Measurements from ENCODE around the gene RNF168. TPM values are rescaled to one million over a fixed set of nuclear protein-coding genes. Genes with fewer than 3 reads are reported as not detected.
"Not testable (repeated sequence)": the region's sequence is repeated elsewhere in the genome, so short reads cannot be mapped to it uniquely, and the experiment has no call there.

Gene RNF168
- 35.4 and 42.8 TPM in 2 replicates for total RNA-seq (2014; rRNA removed; shearing (Covaris generic); ENCODE audit: low replicate concordance)

GRCh38 chr3:196503196-196504076 lies at the start of gene RNF168:
Gene RNF168, minus strand, starts transcription at chr3:196503768. Its CDS starts 595 bp downstream, at chr3:196503173.
- peak within 1 kb of the TSS; percentile 92 for H3K27ac ChIP-seq (ENCODE audit: low read length)
- no peaks in the 10 kb centered on the region; the same call in 1 of the 2 replicates for H3K27me3 ChIP-seq (ENCODE audit: low read length)
- DNase-seq = peak; percentile 100
- peak within 1 kb of the TSS; percentile 96 for H3K4me2 ChIP-seq (ENCODE audit: low read depth, low read length, poor library complexity, severe bottlenecking)
- peak within 1 kb of the TSS; percentile 91 for H3K9ac ChIP-seq (ENCODE audit: low read length)
- H4K20me1 ChIP-seq (ENCODE audit: insufficient read depth, low read depth, low read length) = peaks cover 20% of the 10 kb centered on the region
- H3K9me3 ChIP-seq (ENCODE audit: low read length) = peaks cover 4% of the 10 kb centered on the region; the same call in 1 of the 2 replicates
- H3K36me3 ChIP-seq (ENCODE audit: insufficient read depth, low read length) = peaks cover 20% of the 10 kb centered on the region
- peak within 1 kb of the TSS; percentile 84 for H3K4me3 ChIP-seq (ENCODE audit: low read length)
- H3K9me2 ChIP-seq (replicated peaks; ENCODE audit: insufficient read depth, low read length) = no peaks in the 10 kb centered on the region
- peak within 1 kb of the TSS; percentile 71 for H2AFZ ChIP-seq (ENCODE audit: low read length)
- H3K4me1 ChIP-seq (ENCODE audit: low read length) = peaks cover 24% of the 10 kb centered on the region
- H3K79me2 ChIP-seq (ENCODE audit: low read length) = peaks cover 48% of the 10 kb centered on the region

- no peak overlapping the region for H3K4me2 ChIP-seq (ENCODE audit: low read depth, low read length, poor library complexity, severe bottlenecking)
- no peak for DNase-seq
- H4K20me1 ChIP-seq (ENCODE audit: insufficient read depth, low read depth, low read length) = no peaks in the 10 kb centered on the region
- no peak overlapping the region for H3K4me3 ChIP-seq (ENCODE audit: low read length)
- H3K79me2 ChIP-seq (ENCODE audit: low read length) = no peaks in the 10 kb centered on the region
- no peak overlapping the region for H3K9ac ChIP-seq (ENCODE audit: low read length)
- no peaks in the 10 kb centered on the region for H3K9me2 ChIP-seq (replicated peaks; ENCODE audit: insufficient read depth, low read length)
- H3K27me3 ChIP-seq (ENCODE audit: low read length) = no peaks in the 10 kb centered on the region
- H2AFZ ChIP-seq (ENCODE audit: low read length) = no peak overlapping the region
- peaks cover 15% of the 10 kb centered on the region for H3K4me1 ChIP-seq (ENCODE audit: low read length)
- H3K9me3 ChIP-seq (ENCODE audit: low read length) = no peaks in the 10 kb centered on the region; the same call in 1 of the 2 replicates
- no peaks in the 10 kb centered on the region for H3K36me3 ChIP-seq (ENCODE audit: insufficient read depth, low read length)
- H3K27ac ChIP-seq (ENCODE audit: low read length) = no peak overlapping the region
Measured at GRCh38 chr3:196552253-196552652, 48.7 kb upstream of the RNF168 start.

- not testable (repeated sequence) for H3K9ac ChIP-seq (ENCODE audit: low read length); H3K36me3 ChIP-seq (ENCODE audit: insufficient read depth, low read length); H3K27me3 ChIP-seq (ENCODE audit: low read length); H2AFZ ChIP-seq (ENCODE audit: low read length); H3K9me2 ChIP-seq (replicated peaks; ENCODE audit: insufficient read depth, low read length); H4K20me1 ChIP-seq (ENCODE audit: insufficient read depth, low read depth, low read length); DNase-seq; H3K27ac ChIP-seq (ENCODE audit: low read length); H3K4me3 ChIP-seq (ENCODE audit: low read length); H3K9me3 ChIP-seq (ENCODE audit: low read length); H3K79me2 ChIP-seq (ENCODE audit: low read length); H3K4me2 ChIP-seq (ENCODE audit: low read depth, low read length, poor library complexity, severe bottlenecking)
- peaks cover 11% of the 10 kb centered on the region for H3K4me1 ChIP-seq (ENCODE audit: low read length)
Measured at GRCh38 chr3:196550172-196550571, 46.6 kb upstream of the RNF168 start.

GRCh38 chr3:196549312-196549711 lies 45.7 kb upstream of the RNF168 start:
- H3K27me3 ChIP-seq (ENCODE audit: low read length); H2AFZ ChIP-seq (ENCODE audit: low read length); H3K4me2 ChIP-seq (ENCODE audit: low read depth, low read length, poor library complexity, severe bottlenecking); H3K9me3 ChIP-seq (ENCODE audit: low read length); H3K4me1 ChIP-seq (ENCODE audit: low read length); H3K9ac ChIP-seq (ENCODE audit: low read length); H3K9me2 ChIP-seq (replicated peaks; ENCODE audit: insufficient read depth, low read length); H3K27ac ChIP-seq (ENCODE audit: low read length); H3K79me2 ChIP-seq (ENCODE audit: low read length); H3K4me3 ChIP-seq (ENCODE audit: low read length); H4K20me1 ChIP-seq (ENCODE audit: insufficient read depth, low read depth, low read length); H3K36me3 ChIP-seq (ENCODE audit: insufficient read depth, low read length); DNase-seq: not testable (repeated sequence)

- no peak overlapping the region for H3K4me3 ChIP-seq (ENCODE audit: low read length)
- H3K4me2 ChIP-seq (ENCODE audit: low read depth, low read length, poor library complexity, severe bottlenecking) = no peak overlapping the region
- no peak overlapping the region for H2AFZ ChIP-seq (ENCODE audit: low read length)
- peak; percentile 57 for DNase-seq
- H3K79me2 ChIP-seq (ENCODE audit: low read length) = no peaks in the 10 kb centered on the region
- no peak overlapping the region for H3K9ac ChIP-seq (ENCODE audit: low read length)
- no peaks in the 10 kb centered on the region for H3K27me3 ChIP-seq (ENCODE audit: low read length)
- no peaks in the 10 kb centered on the region for H3K36me3 ChIP-seq (ENCODE audit: insufficient read depth, low read length)
- H3K9me3 ChIP-seq (ENCODE audit: low read length) = no peaks in the 10 kb centered on the region; the same call in 1 of the 2 replicates
- H3K4me1 ChIP-seq (ENCODE audit: low read length) = no peaks in the 10 kb centered on the region
- no peaks in the 10 kb centered on the region for H3K9me2 ChIP-seq (replicated peaks; ENCODE audit: insufficient read depth, low read length)
- H4K20me1 ChIP-seq (ENCODE audit: insufficient read depth, low read depth, low read length) = no peaks in the 10 kb centered on the region
- no peak overlapping the region for H3K27ac ChIP-seq (ENCODE audit: low read length)
Measured at GRCh38 chr3:196547067-196547466, 43.5 kb upstream of the RNF168 start.

GRCh38 chr3:196546537-196546936 lies 43.0 kb upstream of the RNF168 start:
- H4K20me1 ChIP-seq (ENCODE audit: insufficient read depth, low read depth, low read length) = no peaks in the 10 kb centered on the region
- H3K27ac ChIP-seq (ENCODE audit: low read length) = no peak overlapping the region
- H3K27me3 ChIP-seq (ENCODE audit: low read length) = no peaks in the 10 kb centered on the region
- H3K4me2 ChIP-seq (ENCODE audit: low read depth, low read length, poor library complexity, severe bottlenecking) = no peak overlapping the region
- DNase-seq = no peak
- H3K9me3 ChIP-seq (ENCODE audit: low read length) = no peaks in the 10 kb centered on the region; the same call in 1 of the 2 replicates
- no peaks in the 10 kb centered on the region for H3K9me2 ChIP-seq (replicated peaks; ENCODE audit: insufficient read depth, low read length)
- no peaks in the 10 kb centered on the region for H3K79me2 ChIP-seq (ENCODE audit: low read length)
- no peaks in the 10 kb centered on the region for H3K36me3 ChIP-seq (ENCODE audit: insufficient read depth, low read length)
- no peaks in the 10 kb centered on the region for H3K4me1 ChIP-seq (ENCODE audit: low read length)
- H2AFZ ChIP-seq (ENCODE audit: low read length) = no peak overlapping the region
- H3K9ac ChIP-seq (ENCODE audit: low read length) = no peak overlapping the region
- H3K4me3 ChIP-seq (ENCODE audit: low read length) = no peak overlapping the region

- Histone ChIP-seq H3K9ac (ENCODE audit: low read length) (no peak overlapping the region), H2AFZ (ENCODE audit: low read length) (no peak overlapping the region), H3K4me2 (ENCODE audit: low read depth, low read length, poor library complexity, severe bottlenecking) (no peak overlapping the region)
Measured at GRCh38 chr3:196544491-196544992, 41.0 kb upstream of the RNF168 start.

GRCh38 chr3:196541684-196542445 lies 38.3 kb upstream of the RNF168 start:
- no peaks in the 10 kb centered on the region for H3K9me3 ChIP-seq (ENCODE audit: low read length)
- H3K4me2 ChIP-seq (ENCODE audit: low read depth, low read length, poor library complexity, severe bottlenecking) = no peak overlapping the region
- no peaks in the 10 kb centered on the region for H3K4me1 ChIP-seq (ENCODE audit: low read length)
- H2AFZ ChIP-seq (ENCODE audit: low read length) = no peak overlapping the region
- no peaks in the 10 kb centered on the region for H3K79me2 ChIP-seq (ENCODE audit: low read length)
- no peak overlapping the region for H3K4me3 ChIP-seq (ENCODE audit: low read length)
- DNase-seq = no peak
- H3K36me3 ChIP-seq (ENCODE audit: insufficient read depth, low read length) = no peaks in the 10 kb centered on the region
- H3K27me3 ChIP-seq (ENCODE audit: low read length) = no peaks in the 10 kb centered on the region
- no peaks in the 10 kb centered on the region for H4K20me1 ChIP-seq (ENCODE audit: insufficient read depth, low read depth, low read length)
- H3K9me2 ChIP-seq (replicated peaks; ENCODE audit: insufficient read depth, low read length) = no peaks in the 10 kb centered on the region
- H3K9ac ChIP-seq (ENCODE audit: low read length) = no peak overlapping the region
- no peak overlapping the region for H3K27ac ChIP-seq (ENCODE audit: low read length)

More at GRCh38 chr3:196544491-196544992, 41.0 kb upstream of the RNF168 start:
- no peaks in the 10 kb centered on the region for H3K27me3 ChIP-seq (ENCODE audit: low read length)
- no peak overlapping the region for H3K4me3 ChIP-seq (ENCODE audit: low read length)
- no peak for DNase-seq
- H3K36me3 ChIP-seq (ENCODE audit: insufficient read depth, low read length) = no peaks in the 10 kb centered on the region
- no peaks in the 10 kb centered on the region for H3K4me1 ChIP-seq (ENCODE audit: low read length)
- H3K9me3 ChIP-seq (ENCODE audit: low read length) = no peaks in the 10 kb centered on the region; the same call in 1 of the 2 replicates
- no peaks in the 10 kb centered on the region for H3K79me2 ChIP-seq (ENCODE audit: low read length)
- no peak overlapping the region for H3K27ac ChIP-seq (ENCODE audit: low read length)
- no peaks in the 10 kb centered on the region for H3K9me2 ChIP-seq (replicated peaks; ENCODE audit: insufficient read depth, low read length)
- no peaks in the 10 kb centered on the region for H4K20me1 ChIP-seq (ENCODE audit: insufficient read depth, low read depth, low read length)
